ENCODE measurements around the gene DLG2.

- TF ChIP-seq CTCF (IDR thresholded peaks at IDR 0.05; ENCODE audit: insufficient read depth, low read length): no peak
- no peak for TF ChIP-seq POLR2AphosphoS5 (IDR thresholded peaks at IDR 0.05; ENCODE audit: low read depth)
- no peak for TF ChIP-seq GABPA (IDR thresholded peaks at IDR 0.05; ENCODE audit: low read depth)
Measured at GRCh38 chr11:83601201-83601913, 2025.8 kb downstream of the DLG2 start.
